22Rv1 (cell line): ENCODE data around the gene CEP63.

Experiments used
- H3K27ac ChIP-seq: fragments of 450-650 bp; 2 replicates; pipeline ENCODE4 v1.5.1; 2017
- ZFX ChIP-seq: fragments of 450-650 bp; IDR thresholded peaks from 2 replicates; pipeline ENCODE4 v1.6.1; 2017; ENCODE audit warnings: antibody characterized with exemption, borderline replicate concordance
- TF ChIP-seq, protein P1 (sequence below): fragments of 450-650 bp; IDR thresholded peaks from 2 replicates; pipeline ENCODE4 v1.5.1; 2017; ENCODE audit warnings: mild to moderate bottlenecking

CEP63 gene

DNA sequence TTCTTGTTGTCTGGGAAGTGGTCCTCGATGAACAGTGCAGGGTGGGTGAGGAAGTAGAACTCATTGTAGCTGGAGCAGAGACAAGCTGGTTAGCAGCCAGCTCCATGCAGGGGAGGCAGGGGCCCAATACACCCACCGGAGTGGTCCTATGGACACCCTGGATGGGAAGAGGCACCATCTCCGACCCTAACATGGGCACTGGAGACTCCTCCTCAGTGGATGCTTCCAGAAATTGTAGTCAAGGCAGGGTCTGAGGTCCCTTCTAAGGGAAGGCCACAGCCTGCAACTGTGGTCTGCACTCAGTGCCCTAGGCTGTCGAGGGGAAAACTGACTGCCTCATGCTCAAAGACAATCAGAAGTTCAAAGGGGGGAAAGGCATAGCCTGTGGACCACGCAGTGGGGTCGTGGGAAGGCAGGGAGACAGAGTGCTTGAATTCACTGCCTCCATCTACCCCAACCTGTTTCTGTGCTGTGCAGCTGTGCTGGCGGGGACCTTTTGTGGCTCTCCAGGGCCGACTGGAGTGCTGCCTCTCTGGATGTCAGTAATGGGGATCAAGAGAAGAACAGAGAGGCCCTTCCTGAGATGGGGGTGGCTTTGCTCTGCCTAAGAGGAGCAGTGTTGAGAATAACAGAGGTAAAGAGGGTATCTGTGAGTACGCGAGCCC, 123.0 kb downstream of the CEP63 start:
- TF ChIP-seq, protein P1, sequence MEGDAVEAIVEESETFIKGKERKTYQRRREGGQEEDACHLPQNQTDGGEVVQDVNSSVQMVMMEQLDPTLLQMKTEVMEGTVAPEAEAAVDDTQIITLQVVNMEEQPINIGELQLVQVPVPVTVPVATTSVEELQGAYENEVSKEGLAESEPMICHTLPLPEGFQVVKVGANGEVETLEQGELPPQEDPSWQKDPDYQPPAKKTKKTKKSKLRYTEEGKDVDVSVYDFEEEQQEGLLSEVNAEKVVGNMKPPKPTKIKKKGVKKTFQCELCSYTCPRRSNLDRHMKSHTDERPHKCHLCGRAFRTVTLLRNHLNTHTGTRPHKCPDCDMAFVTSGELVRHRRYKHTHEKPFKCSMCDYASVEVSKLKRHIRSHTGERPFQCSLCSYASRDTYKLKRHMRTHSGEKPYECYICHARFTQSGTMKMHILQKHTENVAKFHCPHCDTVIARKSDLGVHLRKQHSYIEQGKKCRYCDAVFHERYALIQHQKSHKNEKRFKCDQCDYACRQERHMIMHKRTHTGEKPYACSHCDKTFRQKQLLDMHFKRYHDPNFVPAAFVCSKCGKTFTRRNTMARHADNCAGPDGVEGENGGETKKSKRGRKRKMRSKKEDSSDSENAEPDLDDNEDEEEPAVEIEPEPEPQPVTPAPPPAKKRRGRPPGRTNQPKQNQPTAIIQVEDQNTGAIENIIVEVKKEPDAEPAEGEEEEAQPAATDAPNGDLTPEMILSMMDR = no peak
- no peak for TF ChIP-seq ZFX
- no peak overlapping the region for H3K27ac ChIP-seq

DNA sequence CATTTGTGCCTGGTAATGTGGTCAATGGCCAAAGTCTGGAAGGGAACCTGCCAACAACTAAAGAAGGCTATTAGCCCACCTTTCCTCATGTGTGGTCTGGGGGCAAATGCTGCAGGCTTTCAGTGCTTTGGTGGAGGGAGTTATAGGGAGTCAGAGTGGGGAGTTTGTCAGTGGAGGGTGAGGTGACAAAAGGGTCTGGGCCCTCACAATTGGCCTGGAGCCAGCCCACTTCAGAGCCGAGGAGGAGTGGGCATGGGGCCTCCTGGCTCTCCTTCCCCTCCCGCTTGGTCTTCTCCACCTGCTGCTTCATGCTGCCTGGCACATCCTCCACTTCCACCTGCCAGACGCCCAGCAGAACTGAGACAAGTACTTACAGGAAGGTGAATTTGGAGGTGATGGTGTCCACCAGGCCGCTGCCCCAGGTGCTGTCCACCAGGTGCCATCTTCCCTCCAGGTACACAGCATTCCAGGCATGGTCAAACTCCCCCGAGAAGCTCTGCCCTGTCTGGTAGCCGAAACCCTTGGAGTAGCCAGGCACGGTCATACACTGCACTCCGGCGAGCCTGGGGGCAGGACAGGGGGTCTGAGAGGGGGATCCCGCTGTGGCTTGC, 124.1 kb downstream of the CEP63 start:
- H3K27ac ChIP-seq = no peak overlapping the region
- no peak for TF ChIP-seq ZFX
- TF ChIP-seq, protein P1 = no peak

DNA sequence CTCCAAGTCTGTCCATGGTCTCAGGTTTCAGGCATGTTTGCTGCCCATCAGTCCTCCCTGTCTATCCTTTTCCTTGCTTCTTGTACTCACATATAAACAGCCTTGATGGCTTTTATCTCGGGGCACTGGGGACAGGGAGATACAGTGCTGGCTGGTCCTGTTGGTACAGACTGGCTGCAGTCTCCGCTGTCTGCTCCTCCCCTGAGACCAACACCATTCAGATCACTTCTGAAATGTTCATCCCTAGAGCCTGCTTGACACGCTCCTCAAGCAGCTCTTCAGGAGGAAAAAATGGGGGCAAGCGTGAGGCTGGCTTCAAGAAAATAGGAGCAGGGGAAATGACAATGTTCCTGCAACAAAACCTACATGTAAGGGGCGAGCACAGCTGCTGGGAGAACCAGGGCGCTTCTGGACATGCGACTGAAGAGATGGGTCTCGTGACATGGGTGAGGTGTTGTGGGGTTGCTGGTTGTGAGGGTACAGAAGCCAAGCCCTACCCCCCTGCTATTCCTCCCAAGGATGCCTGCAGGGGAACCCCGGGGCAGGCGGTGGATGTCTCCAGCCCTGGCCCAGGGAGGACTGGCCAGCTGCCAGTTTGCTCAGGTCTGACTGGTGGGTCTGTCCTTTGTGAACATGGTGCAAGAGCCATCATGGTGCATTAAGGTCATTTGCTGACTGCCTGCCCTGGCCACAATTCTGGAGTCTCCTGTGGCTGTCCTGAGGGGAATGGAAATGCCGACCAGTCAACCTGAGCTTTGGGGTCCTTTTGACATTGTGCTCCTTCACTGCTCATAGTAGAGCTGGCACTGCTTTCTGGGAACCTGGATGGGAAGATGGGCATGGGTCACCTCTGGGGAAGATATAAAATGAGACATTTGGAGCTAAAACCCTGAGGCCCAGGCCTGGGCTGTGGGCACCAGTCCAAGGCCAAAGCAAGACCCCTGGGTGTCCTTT, 124.9 kb downstream of the CEP63 start:
- no peak overlapping the region for H3K27ac ChIP-seq
- no peak for TF ChIP-seq ZFX
- TF ChIP-seq, protein P1 = no peak

DNA sequence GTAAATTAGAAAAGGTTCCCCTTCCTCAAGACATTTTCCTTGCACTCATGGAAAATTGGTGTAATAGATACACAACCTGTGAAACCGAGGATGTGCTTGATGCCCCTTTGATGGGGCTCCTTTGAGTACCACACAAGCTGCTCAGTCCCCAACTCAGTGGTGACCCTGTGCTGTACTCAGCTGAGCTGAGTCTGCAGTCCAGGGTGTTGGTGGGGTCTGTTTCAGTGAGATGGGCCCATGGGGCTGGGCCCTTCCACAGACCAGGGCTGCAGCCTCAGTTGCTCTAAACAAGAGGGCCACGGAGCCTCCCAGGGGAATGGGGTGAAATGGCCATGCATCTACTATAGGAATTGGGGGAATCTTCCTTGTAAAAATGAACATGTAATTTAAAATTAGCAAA, 125.7 kb downstream of the CEP63 start:
- H3K27ac ChIP-seq = no peak overlapping the region
- no peak for TF ChIP-seq ZFX
- TF ChIP-seq, protein P1 = no peak

DNA sequence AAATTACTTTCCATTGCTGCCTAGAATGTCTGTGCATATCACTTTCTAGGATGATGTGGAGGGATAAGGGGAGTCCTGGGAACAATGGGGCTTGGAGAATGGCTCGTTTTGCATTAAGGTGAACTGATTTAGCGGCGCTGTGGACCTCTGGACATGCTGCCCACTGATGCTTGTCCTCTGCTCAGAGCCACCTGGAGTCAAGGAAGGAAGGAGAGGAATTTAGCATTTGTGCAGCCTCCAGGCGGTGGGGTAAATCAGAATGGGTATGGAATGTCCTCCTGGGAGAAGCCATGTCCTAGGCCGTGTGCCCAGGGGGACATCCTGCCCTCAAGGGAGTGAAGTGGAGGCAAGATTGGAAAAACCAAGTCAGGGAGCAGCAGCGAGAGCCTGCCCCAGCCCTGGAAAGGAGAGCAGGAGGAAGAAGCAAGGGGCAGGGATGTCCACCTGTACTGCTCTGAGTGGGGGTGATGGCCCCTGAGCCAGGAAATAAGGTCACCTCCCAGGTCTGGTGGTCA, 127.2 kb downstream of the CEP63 start:
- no peak overlapping the region for H3K27ac ChIP-seq
- no peak for TF ChIP-seq ZFX
- TF ChIP-seq, protein P1 = no peak

DNA sequence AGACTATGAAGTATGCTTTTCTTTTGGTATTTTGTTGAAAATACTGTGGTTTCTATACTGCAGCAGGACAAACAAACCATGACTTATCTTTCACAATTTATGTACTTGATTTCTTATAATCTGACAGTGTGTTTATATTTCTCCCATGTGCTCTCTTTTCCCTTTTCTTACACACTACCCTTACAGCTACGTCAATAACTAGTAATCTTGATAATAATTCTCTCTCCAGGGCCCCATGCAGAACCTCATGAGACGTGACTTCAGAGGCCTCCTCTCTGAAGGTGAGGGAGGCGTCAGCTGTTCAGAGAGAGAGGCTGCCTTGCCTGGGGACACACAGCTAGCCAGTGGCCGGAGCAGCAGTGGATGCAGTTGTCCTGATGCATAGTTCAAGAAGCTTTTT, 129.1 kb downstream of the CEP63 start:
- no peak for TF ChIP-seq ZFX
- TF ChIP-seq, protein P1 = no peak

More for the DNA sequence above, 129.1 kb downstream of the CEP63 start:
- no peak overlapping the region for H3K27ac ChIP-seq
